Aorta (tissue), 5 donors: ENCODE measurements around the gene CCDC116. TPM values are rescaled to one million over a fixed set of nuclear protein-coding genes. Genes with fewer than 3 reads are reported as not detected.
"Not testable (repeated sequence)": the region's sequence is repeated elsewhere in the genome, so short reads cannot be mapped to it uniquely, and the experiment has no call there.

ENCODE experiments used
- ATAC-seq: fragments of 200-7000 bp; cut with Tn5 transposase; one replicate; pipeline ENCODE4 v1.9.1; 2022; ENCODE audit warnings: moderate library complexity; ENCODE audit not compliant: low FRiP score
- DNase-seq, 2 donors: peaks; one replicate each; pipeline ENCODE4 v3.0.0-alpha.2; 2020
- H3K27ac ChIP-seq, 2 donors: one replicate each; pipeline ENCODE4 v1.5.1; 2013; ENCODE audit warnings: low read length in 2 of 2, mild to moderate bottlenecking in 2 of 2, moderate library complexity in 2 of 2, control low read depth in 1 of 2, inconsistent platforms in 1 of 2, low read depth in 1 of 2
- H3K27me3 ChIP-seq, 2 donors: one replicate each; pipeline ENCODE4 v1.6.1; 2013; ENCODE audit warnings: control low read depth in 1 of 2, low read length in 1 of 2, mild to moderate bottlenecking in 1 of 2, moderate library complexity in 1 of 2; ENCODE audit not compliant: insufficient read depth in 2 of 2, control insufficient read depth in 1 of 2
- H3K36me3 ChIP-seq, 2 donors: one replicate each; pipeline ENCODE4 v1.6.1; 2013; ENCODE audit warnings: control low read depth in 1 of 2, low read length in 1 of 2, mild to moderate bottlenecking in 1 of 2; ENCODE audit not compliant: insufficient read depth in 2 of 2, control insufficient read depth in 1 of 2
- H3K4me1 ChIP-seq, 2 donors: one replicate each; pipeline ENCODE4 v1.6.1; 2013; ENCODE audit warnings: low read length in 2 of 2, control low read depth in 1 of 2, mild to moderate bottlenecking in 1 of 2, moderate library complexity in 1 of 2; ENCODE audit not compliant: insufficient read depth in 2 of 2, control insufficient read depth in 1 of 2
- H3K4me3 ChIP-seq, 2 donors: one replicate each; pipeline ENCODE4 v1.5.1; 2013; ENCODE audit warnings: low read length in 2 of 2, control low read depth in 1 of 2, mild to moderate bottlenecking in 1 of 2
- H3K9me3 ChIP-seq: one replicate; pipeline ENCODE4 v1.6.1; 2013; ENCODE audit warnings: mild to moderate bottlenecking, low read length; ENCODE audit not compliant: control insufficient read depth
- WGBS, 2 donors: extraction: QIAGEN DNeasy Blood & Tissue Kit; methylation state at CpG; one replicate each; pipeline ENCODE4 v1.1.7; 2013; 5-methylcytosine and 5-hydroxymethylcytosine counted together
- intact Hi-C, 2 donors: fragments of 100-400 bp; cut with DNase I; formaldehyde crosslinking; loops; one replicate each; pipeline versions ENCODE4 v1.14.2 to v1.15.0; 2022
- polyA plus RNA-seq, 2 donors: library from polyadenylated mRNA; stranded (reverse); fragments of 200-250 nt; gene quantifications; one replicate each; pipeline ENCODE4 v1.2.3, GENCODE V29; 2013
- total RNA-seq, 2 donors: library from RNA; stranded (reverse); fragmentation: NEBNext Ultra II Directional; extraction: Animal tissue kit (Norgen Biotek cat#: 25700); gene quantifications; one replicate each; pipeline ENCODE4 v1.2.1, GENCODE V29; 2021
- donor health status: healthy with polysubstance abuse.
- donor health status: Bipolar disorder and iron deficiency.
- donor health status: DM: no; HTN: no; CAD: no.
- donor health status: DM: no; HTN: no; CAD: no.
- donor health status: DM: yes; HTN: yes; CAD: no.

Gene CCDC116
- total and polyA plus RNA-seq, 4 donors = 1.0 to 2.5 (median 1.8) TPM; not detected in 1

DNA sequence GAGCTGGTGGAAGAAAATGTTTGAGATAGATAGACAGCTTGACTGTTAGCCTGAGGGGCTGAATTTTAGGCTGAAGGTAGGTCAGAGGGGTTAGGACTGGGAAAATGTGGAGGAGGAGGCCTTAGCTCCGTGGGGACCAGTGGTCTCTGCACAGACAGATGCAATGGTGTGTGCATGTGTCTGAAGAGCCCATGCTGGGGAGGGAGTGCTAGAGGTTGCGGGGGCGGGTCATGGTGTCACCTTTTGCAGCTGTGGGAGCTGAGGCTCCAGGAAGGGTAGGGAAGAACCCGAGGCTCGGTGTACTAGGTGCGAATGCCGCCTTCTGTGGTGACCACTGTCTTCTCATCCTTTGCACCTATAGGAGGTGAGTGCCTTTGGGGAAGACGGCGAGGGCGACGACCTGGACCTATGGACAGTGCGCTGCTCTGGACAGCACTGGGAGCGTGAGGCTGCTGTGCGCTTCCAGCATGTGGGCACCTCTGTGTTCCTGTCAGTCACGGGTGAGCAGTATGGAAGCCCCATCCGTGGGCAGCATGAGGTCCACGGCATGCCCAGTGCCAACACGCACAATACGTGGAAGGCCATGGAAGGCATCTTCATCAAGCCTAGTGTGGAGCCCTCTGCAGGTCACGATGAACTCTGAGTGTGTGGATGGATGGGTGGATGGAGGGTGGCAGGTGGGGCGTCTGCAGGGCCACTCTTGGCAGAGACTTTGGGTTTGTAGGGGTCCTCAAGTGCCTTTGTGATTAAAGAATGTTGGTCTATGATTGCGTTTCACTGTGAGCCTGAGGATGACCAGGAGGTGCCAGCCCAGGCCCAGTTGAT, 11.2 kb downstream of the CCDC116 start:
- no peak for DNase-seq
- no peaks in the 10 kb centered on the region for H3K9me3 ChIP-seq
- no peaks in the 10 kb centered on the region for H3K27me3 ChIP-seq
- no peaks in the 10 kb centered on the region for H3K36me3 ChIP-seq
- H3K27ac ChIP-seq = no peak overlapping the region
- H3K4me3 ChIP-seq = no peak overlapping the region
- ATAC-seq = no peak
- no peaks in the 10 kb centered on the region for H3K4me1 ChIP-seq
- 91 to 92% methylated on average over 22 of the region's 22 CpGs for WGBS, 2 donors
- intact Hi-C loops = no loop called here

- H3K27ac ChIP-seq, DNase-seq, H3K9me3 ChIP-seq, ATAC-seq, H3K4me3 ChIP-seq, H3K36me3 ChIP-seq, intact Hi-C loops, H3K4me1 ChIP-seq, H3K27me3 ChIP-seq: not testable (repeated sequence)
- WGBS, 2 donors = 93 to 96% methylated on average over 6 of the region's 6 CpGs
These were observed 13.0 kb downstream of the CCDC116 start for GRCh38 chr22:21645513-21645912.

GRCh38 chr22:21646608-21647590, 14.3 kb downstream of the CCDC116 start:
- Histone ChIP-seq H3K27me3 (no peaks in the 10 kb centered on the region), H3K27ac (no peak overlapping the region), H3K4me3 (no peak overlapping the region), H3K36me3 (no peaks in the 10 kb centered on the region), H3K4me1 (no peaks in the 10 kb centered on the region), H3K9me3 (no peaks in the 10 kb centered on the region)
- peak; percentile 58 for ATAC-seq
- WGBS, 2 donors = 42 to 45% methylated on average over 14 of the region's 14 CpGs
- DNase-seq = peak in 1 of 2 donors; percentile 80
- intact Hi-C loops = no loop called here

- no peak overlapping the region for H3K27ac ChIP-seq
- H3K36me3 ChIP-seq = no peaks in the 10 kb centered on the region
- no peaks in the 10 kb centered on the region for H3K27me3 ChIP-seq
- intact Hi-C loops = no loop called here
- ATAC-seq (no peak), DNase-seq (no peak)
- no peaks in the 10 kb centered on the region for H3K9me3 ChIP-seq
- H3K4me3 ChIP-seq = no peak overlapping the region
- WGBS, 2 donors = 95 to 98% methylated on average over 7 of the region's 7 CpGs
- H3K4me1 ChIP-seq = no peaks in the 10 kb centered on the region
These were observed 17.7 kb downstream of the CCDC116 start for GRCh38 chr22:21650280-21650679.

GRCh38 chr22:21650823-21651520, 18.4 kb downstream of the CCDC116 start:
- 16 to 26% methylated on average over 6 of the region's 6 CpGs for WGBS, 2 donors
- Histone ChIP-seq H3K27me3 (no peaks in the 10 kb centered on the region), H3K36me3 (no peaks in the 10 kb centered on the region), H3K9me3 (no peaks in the 10 kb centered on the region), H3K4me3 (no peak overlapping the region), H3K27ac (no peak overlapping the region), H3K4me1 (no peaks in the 10 kb centered on the region)
- ATAC-seq = no peak
- intact Hi-C loops = no loop called here
- DNase-seq = no peak

DNA sequence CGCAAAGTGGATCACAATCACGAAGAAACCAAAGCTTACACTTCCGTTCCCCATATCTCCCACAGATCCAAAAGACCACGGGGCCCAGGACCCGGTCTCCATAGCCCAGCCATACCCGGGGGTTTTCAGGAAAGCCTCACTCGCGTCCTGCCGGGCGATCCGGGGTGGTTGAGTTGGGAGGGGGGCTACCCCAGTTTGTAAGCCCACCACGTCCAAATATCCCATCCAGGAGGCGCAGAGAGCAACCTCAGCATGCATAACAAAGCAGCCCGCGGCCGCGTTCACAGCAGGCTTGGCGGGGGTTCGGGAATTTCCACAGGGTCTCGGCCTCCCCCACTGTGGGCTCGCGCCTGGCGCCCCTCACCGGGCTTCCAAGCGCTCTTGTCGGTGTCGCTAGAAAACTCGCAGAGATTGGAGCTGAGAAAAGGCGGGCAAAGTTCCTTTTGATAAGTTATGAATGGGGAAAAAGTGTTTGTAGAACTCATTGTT, 19.0 kb downstream of the CCDC116 start:
- Histone ChIP-seq H3K4me3 (peak overlapping the region; percentile 53 to 62), H3K27me3 (no peaks in the 10 kb centered on the region), H3K27ac (no peak overlapping the region), H3K4me1 (no peaks in the 10 kb centered on the region), H3K9me3 (no peaks in the 10 kb centered on the region), H3K36me3 (no peaks in the 10 kb centered on the region)
- WGBS, 2 donors = 1% methylated on average over 29 of the region's 29 CpGs
- intact Hi-C loops = no loop called here
- DNase-seq = peak in 1 of 2 donors; percentile 83
- peak; percentile 19 for ATAC-seq

DNA sequence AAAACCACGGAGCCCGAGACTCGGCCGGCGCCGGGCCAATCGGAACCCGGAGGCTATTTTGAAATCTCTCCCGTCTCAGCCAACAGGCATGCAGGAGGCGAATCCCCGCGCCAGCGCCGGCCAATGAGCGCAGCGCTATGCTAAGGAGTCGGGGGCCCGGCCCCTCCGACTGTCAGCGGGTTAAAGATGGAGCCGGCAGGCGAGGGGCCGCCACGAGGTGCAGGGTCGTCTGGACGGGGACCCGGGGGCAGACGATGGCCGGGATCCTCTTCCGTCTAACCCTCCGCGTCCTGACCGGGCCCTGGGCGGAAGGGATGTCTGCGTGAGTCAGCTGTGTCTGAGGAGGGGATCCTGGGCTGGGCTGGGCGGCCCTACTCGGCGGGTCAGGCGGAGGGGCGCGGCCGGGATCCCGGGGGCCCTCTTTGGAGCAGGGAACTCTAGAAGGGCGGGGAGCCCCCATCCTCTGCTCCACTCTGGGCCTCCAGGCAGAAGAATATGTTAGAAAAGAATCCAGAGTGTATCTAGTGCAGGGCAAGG, 19.5 kb downstream of the CCDC116 start:
- Histone ChIP-seq H3K4me3 (peak overlapping the region; percentile 53 to 70), H3K36me3 (no peaks in the 10 kb centered on the region), H3K27ac (no peak overlapping the region), H3K9me3 (no peaks in the 10 kb centered on the region), H3K4me1 (no peaks in the 10 kb centered on the region), H3K27me3 (no peaks in the 10 kb centered on the region)
- intact Hi-C loops = no loop called here
- 0 to 1% methylated on average over 44 of the region's 44 CpGs for WGBS, 2 donors
- ATAC-seq (peak; percentile 94), DNase-seq (peak; percentile 93 to 96)
